Hepatocyte (in vitro differentiated cells): Measurements from ENCODE around the gene PRMT7.

Experiments used
- EZH2 ChIP-seq: fragments of 200-600 bp; sonication (generic); IDR thresholded peaks from 2 replicates; pipeline ENCODE4 v1.6.1; 2016; ENCODE audit warnings: antibody characterized with exemption, mild to moderate bottlenecking, borderline replicate concordance
- EZH2phosphoT487 ChIP-seq: fragments of 200-600 bp; sonication (generic); IDR thresholded peaks from one replicate; pipeline ENCODE4 v1.6.1; 2018; ENCODE audit warnings: antibody characterized with exemption, mild to moderate bottlenecking, low read depth, moderate library complexity; ENCODE audit not compliant: unreplicated experiment, severe bottlenecking
- TF ChIP-seq, protein P1 (sequence below): fragments of 200-600 bp; sonication (generic); IDR thresholded peaks from 2 replicates; pipeline ENCODE4 v1.5.1; 2016; ENCODE audit warnings: antibody characterized with exemption, mild to moderate bottlenecking; ENCODE audit not compliant: poor library complexity

DNA sequence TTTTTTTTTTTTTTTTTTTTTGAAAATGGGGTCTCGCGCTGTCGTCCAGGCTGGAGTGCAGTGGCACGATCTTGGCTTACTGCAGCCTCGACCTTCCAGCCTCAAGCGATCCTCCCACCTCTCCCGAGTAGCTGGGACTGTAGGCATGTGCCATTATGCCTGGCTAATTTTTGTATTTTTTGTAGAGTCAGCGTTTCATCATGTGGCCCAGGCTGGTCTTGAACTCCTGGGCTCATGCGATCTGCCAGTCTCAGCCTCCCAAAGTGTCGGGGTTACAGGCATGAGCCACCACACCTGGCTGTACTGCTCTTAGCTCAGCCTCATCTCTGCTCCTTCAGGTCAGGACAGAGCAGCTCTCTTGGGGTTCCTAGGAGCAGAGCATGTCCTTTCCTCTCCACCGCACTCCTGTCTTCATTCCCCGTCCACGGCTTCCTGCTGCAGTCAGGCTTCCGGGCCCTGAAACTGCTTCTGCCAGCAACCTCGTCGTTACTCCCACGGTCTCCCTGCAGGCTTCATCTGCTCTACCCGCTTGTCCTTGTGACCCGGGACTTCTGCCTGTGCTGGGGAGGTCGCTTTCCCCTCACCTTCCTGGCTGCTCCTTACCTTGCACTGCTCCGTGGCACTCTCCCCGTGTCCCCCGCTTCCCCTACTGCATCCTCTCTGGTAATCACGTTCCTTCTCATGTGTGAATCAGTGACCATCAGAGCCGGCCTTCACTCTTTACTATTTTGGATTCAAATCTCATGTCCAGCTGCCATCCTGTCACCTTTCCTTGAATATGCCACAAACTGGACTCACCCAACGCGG is 38.0 kb downstream of the PRMT7 start:
- TF ChIP-seq, protein P1, sequence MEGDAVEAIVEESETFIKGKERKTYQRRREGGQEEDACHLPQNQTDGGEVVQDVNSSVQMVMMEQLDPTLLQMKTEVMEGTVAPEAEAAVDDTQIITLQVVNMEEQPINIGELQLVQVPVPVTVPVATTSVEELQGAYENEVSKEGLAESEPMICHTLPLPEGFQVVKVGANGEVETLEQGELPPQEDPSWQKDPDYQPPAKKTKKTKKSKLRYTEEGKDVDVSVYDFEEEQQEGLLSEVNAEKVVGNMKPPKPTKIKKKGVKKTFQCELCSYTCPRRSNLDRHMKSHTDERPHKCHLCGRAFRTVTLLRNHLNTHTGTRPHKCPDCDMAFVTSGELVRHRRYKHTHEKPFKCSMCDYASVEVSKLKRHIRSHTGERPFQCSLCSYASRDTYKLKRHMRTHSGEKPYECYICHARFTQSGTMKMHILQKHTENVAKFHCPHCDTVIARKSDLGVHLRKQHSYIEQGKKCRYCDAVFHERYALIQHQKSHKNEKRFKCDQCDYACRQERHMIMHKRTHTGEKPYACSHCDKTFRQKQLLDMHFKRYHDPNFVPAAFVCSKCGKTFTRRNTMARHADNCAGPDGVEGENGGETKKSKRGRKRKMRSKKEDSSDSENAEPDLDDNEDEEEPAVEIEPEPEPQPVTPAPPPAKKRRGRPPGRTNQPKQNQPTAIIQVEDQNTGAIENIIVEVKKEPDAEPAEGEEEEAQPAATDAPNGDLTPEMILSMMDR: no peak
- TF ChIP-seq EZH2: no peak
- no peak for TF ChIP-seq EZH2phosphoT487
